ENCODE measurements around the gene SUN1. TPM values are rescaled to one million over a fixed set of nuclear protein-coding genes. Genes with fewer than 3 reads are reported as not detected.

The SUN1 gene
- total and polyA plus RNA-seq, 2 experiments from 2014 or later = 72.3 to 109 TPM

GRCh38 chr7:893686-894085, 61.4 kb downstream of the SUN1 start:
- TF ChIP-seq EZH2 (IDR thresholded peaks at IDR 0.05; ENCODE audit: borderline replicate concordance) = no peak
- TF ChIP-seq EZH2phosphoT487 (IDR thresholded peaks at IDR 0.05; ENCODE audit: low read depth, severe bottlenecking, unreplicated experiment) = no peak
- no peak for TF ChIP-seq CTCF (IDR thresholded peaks at IDR 0.05; ENCODE audit: poor library complexity)
- H3K79me2 ChIP-seq = peaks cover 8% of the 10 kb centered on the region
- no peak overlapping the region for H3K27ac ChIP-seq
- no peaks in the 10 kb centered on the region for H3K27me3 ChIP-seq
- H2AFZ ChIP-seq = no peak overlapping the region
- WGBS (ENCODE audit: low lambda C conversion rate, missing lambda C conversion rate) = 95% methylated on average over 17 of the region's 19 CpGs
- peaks cover 11% of the 10 kb centered on the region for H4K20me1 ChIP-seq (ENCODE audit: insufficient read depth, poor library complexity, severe bottlenecking)
- H3K9me3 ChIP-seq (ENCODE audit: low read depth) = no peaks in the 10 kb centered on the region
- no peak overlapping the region for H3K4me3 ChIP-seq
- H3K4me1 ChIP-seq (ENCODE audit: insufficient read depth) = no peaks in the 10 kb centered on the region
- no peaks in the 10 kb centered on the region for H3K9me2 ChIP-seq (replicated peaks; ENCODE audit: insufficient read depth)
- H3K36me3 ChIP-seq (replicated peaks; ENCODE audit: insufficient read depth, low read depth) = no peaks in the 10 kb centered on the region
- no peak for DNase-seq (ENCODE audit: low spot score)
- no peak overlapping the region for H3K4me2 ChIP-seq

DNA sequence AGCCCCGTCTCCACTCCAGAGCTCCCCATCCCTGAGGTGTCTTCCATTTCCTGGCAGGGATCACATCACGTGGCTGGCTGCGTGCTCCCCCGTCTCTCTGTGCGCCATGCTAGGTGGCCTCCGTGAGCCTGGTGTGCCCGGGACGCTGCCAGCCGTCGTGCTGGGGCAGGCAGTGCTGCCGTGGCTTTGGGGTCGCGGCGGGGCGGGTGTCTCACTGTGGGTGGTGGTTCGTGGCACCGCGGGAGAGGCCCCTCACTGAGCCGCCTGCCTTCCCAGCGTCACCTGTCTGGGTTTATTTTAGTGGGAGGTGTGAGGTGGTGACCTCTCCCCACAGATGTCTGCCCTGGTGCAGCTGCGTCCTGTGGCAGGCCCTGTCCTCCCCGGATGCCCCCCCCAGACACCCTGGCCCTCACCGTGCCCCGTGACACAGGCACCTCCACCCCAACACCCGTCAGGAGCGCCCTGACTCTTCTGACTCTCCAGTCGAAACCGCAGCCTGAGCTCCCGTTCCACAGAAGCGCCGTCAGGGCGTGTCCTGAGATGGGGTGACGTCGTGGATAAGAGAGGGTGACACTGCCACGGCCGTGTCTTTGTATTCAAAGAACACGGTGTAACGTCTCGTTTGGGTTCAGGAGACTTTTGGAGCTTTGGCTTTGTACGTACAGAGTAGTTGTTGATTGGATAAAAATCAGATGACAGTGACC, 62.0 kb downstream of the SUN1 start:
- Histone ChIP-seq H3K79me2 (peaks cover 2% of the 10 kb centered on the region), H2AFZ (no peak overlapping the region), H3K27ac (no peak overlapping the region), H3K36me3 (replicated peaks; ENCODE audit: insufficient read depth, low read depth) (no peaks in the 10 kb centered on the region), H3K9me2 (replicated peaks; ENCODE audit: insufficient read depth) (no peaks in the 10 kb centered on the region), H3K9me3 (ENCODE audit: low read depth) (no peaks in the 10 kb centered on the region), H4K20me1 (ENCODE audit: insufficient read depth, poor library complexity, severe bottlenecking) (peaks cover 5% of the 10 kb centered on the region), H3K4me1 (ENCODE audit: insufficient read depth) (no peaks in the 10 kb centered on the region), H3K27me3 (no peaks in the 10 kb centered on the region), H3K4me3 (no peak overlapping the region), H3K4me2 (no peak overlapping the region)
- 93% methylated on average over 38 of the region's 40 CpGs for WGBS (ENCODE audit: low lambda C conversion rate, missing lambda C conversion rate)
- no peak for TF ChIP-seq EZH2phosphoT487 (IDR thresholded peaks at IDR 0.05; ENCODE audit: low read depth, severe bottlenecking, unreplicated experiment)
- TF ChIP-seq CTCF (IDR thresholded peaks at IDR 0.05; ENCODE audit: poor library complexity) = no peak
- DNase-seq (ENCODE audit: low spot score) = no peak

- H3K9me3 ChIP-seq (ENCODE audit: low read depth) = no peaks in the 10 kb centered on the region
These were observed 62.7 kb downstream of the SUN1 start for GRCh38 chr7:894927-895450.

More at GRCh38 chr7:894927-895450, 62.7 kb downstream of the SUN1 start:
- no peaks in the 10 kb centered on the region for H3K4me1 ChIP-seq (ENCODE audit: insufficient read depth)
- no peak overlapping the region for H3K4me2 ChIP-seq
- 94% methylated on average over 19 of the region's 21 CpGs for WGBS (ENCODE audit: low lambda C conversion rate, missing lambda C conversion rate)
- peaks cover 2% of the 10 kb centered on the region for H4K20me1 ChIP-seq (ENCODE audit: insufficient read depth, poor library complexity, severe bottlenecking)
- no peaks in the 10 kb centered on the region for H3K79me2 ChIP-seq
- no peak for TF ChIP-seq EZH2 (IDR thresholded peaks at IDR 0.05; ENCODE audit: borderline replicate concordance)
- no peak for TF ChIP-seq EZH2phosphoT487 (IDR thresholded peaks at IDR 0.05; ENCODE audit: low read depth, severe bottlenecking, unreplicated experiment)
- TF ChIP-seq CTCF (IDR thresholded peaks at IDR 0.05; ENCODE audit: poor library complexity) = no peak
- no peak overlapping the region for H3K27ac ChIP-seq
- H3K27me3 ChIP-seq = no peaks in the 10 kb centered on the region
- H3K36me3 ChIP-seq (replicated peaks; ENCODE audit: insufficient read depth, low read depth) = no peaks in the 10 kb centered on the region
- H2AFZ ChIP-seq = no peak overlapping the region
- no peaks in the 10 kb centered on the region for H3K9me2 ChIP-seq (replicated peaks; ENCODE audit: insufficient read depth)
- no peak for DNase-seq (ENCODE audit: low spot score)
- H3K4me3 ChIP-seq = no peak overlapping the region
